SK-N-SH (cell line): ENCODE data around the gene NOC2L. TPM values are rescaled to one million over a fixed set of nuclear protein-coding genes. Genes with fewer than 3 reads are reported as not detected.

Experiments used
- CTCF ChIA-PET: fragments of 300-600, 350-600 bp; formaldehyde crosslinking; extraction: SDS; loops from one replicate; lab custom pipeline; 2021; lab: Yijun Ruan, JAX
- POLR2A ChIA-PET: fragments of 350-600 bp; sonication (Branson Sonifier 250); formaldehyde crosslinking; extraction: SDS; loops from one replicate; lab custom pipeline; 2020; ENCODE audit warnings: antibody characterized with exemption, inconsistent platforms; lab: Yijun Ruan, JAX
- DNase-seq: peaks from one replicate; pipeline ENCODE4 v3.0.0; 2012
- H2AFZ ChIP-seq: fragments of 200-600 bp; sonication (generic); 2 replicates; pipeline ENCODE4 v1.8.1; 2016; ENCODE audit warnings: antibody characterized with exemption, mild to moderate bottlenecking, low read depth
- H3F3A ChIP-seq: fragments of 200-600 bp; sonication (generic); replicated peaks from 2 replicates; pipeline ENCODE3; 2016; ENCODE audit warnings: antibody characterized with exemption, mild to moderate bottlenecking; ENCODE audit not compliant: insufficient read depth
- H3K27ac ChIP-seq, 2 experiments: fragments of 200-500 bp in 1 of 2; fragments of 200-600 bp in 1 of 2; sonication (Bioruptor generic) in 1 of 2; sonication (generic), shearing (Covaris generic) in 1 of 2; 2 replicates each; pipeline versions ENCODE4 v1.5.1 to v1.6.1; 2014 to 2016; ENCODE audit warnings: low read depth in 2 of 2, inconsistent platforms in 1 of 2, low read length in 1 of 2, mild to moderate bottlenecking in 1 of 2, mixed read lengths in 1 of 2
- H3K27me3 ChIP-seq: fragments of 200-600 bp; sonication (generic), shearing (Covaris generic); 2 replicates; pipeline ENCODE4 v1.6.1; 2016; ENCODE audit warnings: mixed run types; ENCODE audit not compliant: insufficient read depth
- H3K36me3 ChIP-seq, 2 experiments: fragments of 200-500 bp in 1 of 2; fragments of 200-600 bp in 1 of 2; sonication (Bioruptor generic) in 1 of 2; sonication (generic) in 1 of 2; replicated peaks in 1 of 2; 2 replicates each; pipeline versions ENCODE3 to v1.5.1; 2014 to 2016; ENCODE audit warnings: low read length in 1 of 2, mild to moderate bottlenecking in 1 of 2; ENCODE audit not compliant: insufficient read depth in 2 of 2, control insufficient read depth in 1 of 2
- H3K4me1 ChIP-seq, 2 experiments: fragments of 200-500 bp in 1 of 2; fragments of 200-600 bp in 1 of 2; sonication (Bioruptor generic) in 1 of 2; sonication (generic), shearing (Covaris generic) in 1 of 2; 2 replicates each; pipeline versions ENCODE4 v1.5.1 to v1.6.1; 2014 to 2016; ENCODE audit warnings: low read depth in 1 of 2, low read length in 1 of 2, mixed run types in 1 of 2; ENCODE audit not compliant: insufficient read depth in 2 of 2, control insufficient read depth in 1 of 2
- H3K4me2 ChIP-seq: fragments of 200-600 bp; sonication (generic), shearing (Covaris generic); 2 replicates; pipeline ENCODE4 v1.6.1; 2017; ENCODE audit warnings: mixed run types
- H3K4me3 ChIP-seq, 2 experiments: fragments of 200-500 bp in 1 of 2; fragments of 200-600 bp in 1 of 2; sonication (Bioruptor generic) in 1 of 2; sonication (generic), shearing (Covaris generic) in 1 of 2; 2 replicates each; pipeline versions ENCODE4 v1.5.1 to v1.8.1; 2014 to 2016; ENCODE audit warnings: low read depth in 2 of 2, inconsistent platforms in 1 of 2, low read length in 1 of 2, mild to moderate bottlenecking in 1 of 2, mixed read lengths in 1 of 2, moderate library complexity in 1 of 2
- H3K79me2 ChIP-seq: fragments of 200-600 bp; sonication (generic); 2 replicates; pipeline ENCODE4 v1.8.1; 2017; ENCODE audit warnings: mild to moderate bottlenecking; ENCODE audit not compliant: insufficient read depth
- H3K9ac ChIP-seq: fragments of 200-600 bp; sonication (generic); 2 replicates; pipeline ENCODE4 v1.6.1; 2017; ENCODE audit warnings: mixed run types
- H3K9me2 ChIP-seq: fragments of 200-600 bp; sonication (generic); 2 replicates; pipeline ENCODE4 v1.6.1; 2017; ENCODE audit warnings: mixed run types
- H3K9me3 ChIP-seq: fragments of 200-600 bp; sonication (generic); 2 replicates; pipeline ENCODE4 v1.6.1; 2017; ENCODE audit warnings: mixed run types, mild to moderate bottlenecking, moderate library complexity
- H4K20me1 ChIP-seq: fragments of 200-600 bp; sonication (generic); 2 replicates; pipeline ENCODE4 v1.6.1; 2017; ENCODE audit warnings: mild to moderate bottlenecking, mixed run types; ENCODE audit not compliant: insufficient read depth
- CHD2 ChIP-seq: fragments of 150-350 bp; IDR thresholded peaks from 2 replicates; pipeline ENCODE4 v1.6.1; 2018; ENCODE audit warnings: low read length; ENCODE audit not compliant: partially characterized antibody
- ELF1 ChIP-seq: IDR thresholded peaks from 2 replicates; pipeline ENCODE4 v1.4.0; 2012
- EP300 ChIP-seq, 2 experiments: IDR thresholded peaks; 2 replicates each; pipeline versions ENCODE4 v1.4.0 to v1.6.1; 2012; ENCODE audit warnings: borderline replicate concordance in 1 of 2, low read depth in 1 of 2, low read length in 1 of 2
- FOSL2 ChIP-seq: IDR thresholded peaks from 2 replicates; pipeline ENCODE4 v1.4.0; 2012; ENCODE audit warnings: low read depth, mild to moderate bottlenecking, moderate library complexity, borderline replicate concordance
- GABPA ChIP-seq: IDR thresholded peaks from 2 replicates; pipeline ENCODE4 v1.4.0; 2012; ENCODE audit warnings: low read depth, mild to moderate bottlenecking
- GATA2 ChIP-seq: sonication (generic); formaldehyde crosslinking; IDR thresholded peaks from 2 replicates; pipeline ENCODE4 v1.5.0; 2020; ENCODE audit warnings: mild to moderate bottlenecking, missing genetic modification reagents
- JUND ChIP-seq: IDR thresholded peaks from 2 replicates; pipeline ENCODE4 v1.4.0; 2012
- MEF2A ChIP-seq: IDR thresholded peaks from 2 replicates; pipeline ENCODE4 v1.4.0; 2012; ENCODE audit warnings: low read depth, borderline replicate concordance
- MXI1 ChIP-seq: IDR thresholded peaks from 2 replicates; pipeline ENCODE4 v1.6.1; 2012; ENCODE audit warnings: mild to moderate bottlenecking, low read depth, low read length, improper control_type of control experiment
- NFIC ChIP-seq: IDR thresholded peaks from 2 replicates; pipeline ENCODE4 v1.4.0; 2012; ENCODE audit warnings: borderline replicate concordance
- NRF1 ChIP-seq: IDR thresholded peaks from 2 replicates; pipeline ENCODE4 v1.6.1; 2012; ENCODE audit warnings: low read depth, mild to moderate bottlenecking, low read length
- POLR2AphosphoS5 ChIP-seq: IDR thresholded peaks from 2 replicates; pipeline ENCODE4 v1.6.1; 2012; ENCODE audit warnings: low read depth, low read length
- RFX5 ChIP-seq: IDR thresholded peaks from 2 replicates; pipeline ENCODE4 v1.6.1; 2012; ENCODE audit warnings: mild to moderate bottlenecking, improper control_type of control experiment, low read length
- RXRA ChIP-seq: IDR thresholded peaks from 2 replicates; pipeline ENCODE4 v1.4.0; 2012; ENCODE audit warnings: low read depth, mild to moderate bottlenecking, borderline replicate concordance
- SMC3 ChIP-seq: IDR thresholded peaks from 2 replicates; pipeline ENCODE4 v1.6.1; 2012; ENCODE audit warnings: low read depth, low read length, improper control_type of control experiment
- USF1 ChIP-seq: IDR thresholded peaks from 2 replicates; pipeline ENCODE4 v1.4.0; 2012; ENCODE audit warnings: low read depth, borderline replicate concordance
- USF2 ChIP-seq: fragments of 150-350 bp; IDR thresholded peaks from 2 replicates; pipeline ENCODE4 v1.6.1; 2017; ENCODE audit warnings: antibody characterized with exemption, low read length, low read depth, borderline replicate concordance
- WGBS: methylation state at CpG from one replicate; pipeline ENCODE4 v1.1.6; 2017; ENCODE audit warnings: low lambda C conversion rate; 5-methylcytosine and 5-hydroxymethylcytosine counted together
- polyA plus RNA-seq, 3 experiments: library from polyadenylated mRNA; depleted of rRNA; stranded (reverse); fragments of >200 nt; gene quantifications; 2 replicates each; pipeline ENCODE4 v1.2.3, GENCODE V29; 2012
- TF ChIP-seq, protein P1 (sequence below): IDR thresholded peaks from 2 replicates; pipeline ENCODE4 v1.4.0; 2012; ENCODE audit warnings: low read depth
- TF ChIP-seq, protein P2 (sequence below): IDR thresholded peaks from 2 replicates; pipeline ENCODE4 v1.6.1; 2012; ENCODE audit warnings: mild to moderate bottlenecking, low read depth, low read length, moderate library complexity

NOC2L gene
- polyA plus RNA-seq, 1 of the 3 experiments (the other 2 are of a cell fraction): 124 TPM

GRCh38 chr1:920010-920409, 39.0 kb downstream of the NOC2L start:
- TF ChIP-seq EP300 (IDR thresholded peaks at IDR 0.05; ENCODE audit: borderline replicate concordance in 1 of 2, low read depth in 1 of 2, low read length in 1 of 2) (no peak), JUND (no peak), ELF1 (no peak), GATA2 (CRISPR knock-in tag) (no peak), MXI1 (no peak), CHD2 (no peak), NFIC (no peak), USF2 (no peak), FOSL2 (no peak), POLR2AphosphoS5 (no peak), RXRA (no peak), GABPA (no peak), RFX5 (no peak), USF1 (no peak), SMC3 (no peak), MEF2A (no peak), NRF1 (no peak)
- TF ChIP-seq, protein P1, sequence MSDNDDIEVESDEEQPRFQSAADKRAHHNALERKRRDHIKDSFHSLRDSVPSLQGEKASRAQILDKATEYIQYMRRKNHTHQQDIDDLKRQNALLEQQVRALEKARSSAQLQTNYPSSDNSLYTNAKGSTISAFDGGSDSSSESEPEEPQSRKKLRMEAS: no peak
- TF ChIP-seq, protein P2, sequence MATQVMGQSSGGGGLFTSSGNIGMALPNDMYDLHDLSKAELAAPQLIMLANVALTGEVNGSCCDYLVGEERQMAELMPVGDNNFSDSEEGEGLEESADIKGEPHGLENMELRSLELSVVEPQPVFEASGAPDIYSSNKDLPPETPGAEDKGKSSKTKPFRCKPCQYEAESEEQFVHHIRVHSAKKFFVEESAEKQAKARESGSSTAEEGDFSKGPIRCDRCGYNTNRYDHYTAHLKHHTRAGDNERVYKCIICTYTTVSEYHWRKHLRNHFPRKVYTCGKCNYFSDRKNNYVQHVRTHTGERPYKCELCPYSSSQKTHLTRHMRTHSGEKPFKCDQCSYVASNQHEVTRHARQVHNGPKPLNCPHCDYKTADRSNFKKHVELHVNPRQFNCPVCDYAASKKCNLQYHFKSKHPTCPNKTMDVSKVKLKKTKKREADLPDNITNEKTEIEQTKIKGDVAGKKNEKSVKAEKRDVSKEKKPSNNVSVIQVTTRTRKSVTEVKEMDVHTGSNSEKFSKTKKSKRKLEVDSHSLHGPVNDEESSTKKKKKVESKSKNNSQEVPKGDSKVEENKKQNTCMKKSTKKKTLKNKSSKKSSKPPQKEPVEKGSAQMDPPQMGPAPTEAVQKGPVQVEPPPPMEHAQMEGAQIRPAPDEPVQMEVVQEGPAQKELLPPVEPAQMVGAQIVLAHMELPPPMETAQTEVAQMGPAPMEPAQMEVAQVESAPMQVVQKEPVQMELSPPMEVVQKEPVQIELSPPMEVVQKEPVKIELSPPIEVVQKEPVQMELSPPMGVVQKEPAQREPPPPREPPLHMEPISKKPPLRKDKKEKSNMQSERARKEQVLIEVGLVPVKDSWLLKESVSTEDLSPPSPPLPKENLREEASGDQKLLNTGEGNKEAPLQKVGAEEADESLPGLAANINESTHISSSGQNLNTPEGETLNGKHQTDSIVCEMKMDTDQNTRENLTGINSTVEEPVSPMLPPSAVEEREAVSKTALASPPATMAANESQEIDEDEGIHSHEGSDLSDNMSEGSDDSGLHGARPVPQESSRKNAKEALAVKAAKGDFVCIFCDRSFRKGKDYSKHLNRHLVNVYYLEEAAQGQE: no peak
- H4K20me1 ChIP-seq: no peaks in the 10 kb centered on the region
- no peaks in the 10 kb centered on the region for H3F3A ChIP-seq
- no peaks in the 10 kb centered on the region for H3K36me3 ChIP-seq
- H3K27ac ChIP-seq: no peak overlapping the region; a peak in 1 of 4 replicates
- no peak overlapping the region for H3K4me2 ChIP-seq
- H3K9ac ChIP-seq: no peak overlapping the region
- DNase-seq: no peak
- H3K4me3 ChIP-seq: no peak overlapping the region
- no peaks in the 10 kb centered on the region for H3K9me2 ChIP-seq
- H2AFZ ChIP-seq: no peak overlapping the region
- WGBS: 96% methylated on average over 16 of the region's 23 CpGs
- peaks cover 4% of the 10 kb centered on the region; the same call in 1 of the 2 replicates for H3K79me2 ChIP-seq
- ChIA-PET CTCF (interaction anchor here (0.6 to 5.2 kb wide), 7 partner anchors 8 to 142 kb away, joined by 3 to 61 read pairs (median 5); no protein-coding TSS in a partner anchor), POLR2A (interaction anchor here (0.6 to 2.6 kb wide), 2 partner anchors 15 to 82 kb away, joined by 3 to 7 read pairs; no protein-coding TSS in a partner anchor)
- H3K27me3 ChIP-seq: no peaks in the 10 kb centered on the region
- H3K9me3 ChIP-seq: no peaks in the 10 kb centered on the region
- peaks cover 8 to 79% of the 10 kb centered on the region in 2 experiments; a peak in 2 of 4 replicates for H3K4me1 ChIP-seq
